Mesothelial cell of epicardium (in vitro differentiated cells): Measurements from ENCODE around the gene SLC34A1. TPM values are rescaled to one million over a fixed set of nuclear protein-coding genes. Genes with fewer than 3 reads are reported as not detected.

ENCODE experiments used
- DNase-seq, 2 experiments: peaks; one replicate each; pipeline ENCODE4 v3.0.0; 2021; ENCODE audit warnings: low spot score in 2 of 2; ENCODE audit not compliant: unreplicated experiment in 2 of 2
- H3K27ac Mint-ChIP-seq: 2 replicates; pipeline ENCODE4 v1.8.0; 2021; ENCODE audit warnings: mixed read lengths
- H3K27me3 Mint-ChIP-seq: 2 replicates; pipeline ENCODE4 v1.8.0; 2021; ENCODE audit warnings: low read depth, mixed read lengths
- H3K36me3 Mint-ChIP-seq: 2 replicates; pipeline ENCODE4 v1.8.0; 2021; ENCODE audit warnings: mixed read lengths
- H3K4me1 Mint-ChIP-seq: 2 replicates; pipeline ENCODE4 v1.8.0; 2021; ENCODE audit warnings: mixed read lengths
- H3K4me3 Mint-ChIP-seq: 2 replicates; pipeline ENCODE4 v1.8.0; 2021; ENCODE audit warnings: mild to moderate bottlenecking, moderate library complexity, mixed read lengths
- H3K9me3 Mint-ChIP-seq: 2 replicates; pipeline ENCODE4 v1.8.0; 2021; ENCODE audit warnings: mixed read lengths
- CTCF ChIP-seq: fragments of 200-600 bp; sonication (generic); IDR thresholded peaks from one replicate; pipeline ENCODE4 v1.5.0; 2021; ENCODE audit warnings: antibody characterized with exemption; ENCODE audit not compliant: unreplicated experiment
- total RNA-seq: library from RNA; stranded (reverse); gene quantifications from 3 replicates; pipeline ENCODE4 v1.2.1, GENCODE V29; 2021

SLC34A1 gene
- total RNA-seq, 1 donor from 2014 or later = not detected

GRCh38 chr5:177427211-177427822, 43.1 kb downstream of the SLC34A1 start:
- peak overlapping the region; percentile 79 for H3K4me3 Mint-ChIP-seq
- H3K27ac Mint-ChIP-seq = peak overlapping the region; percentile 89
- TF ChIP-seq CTCF = no peak
- H3K36me3 Mint-ChIP-seq = no peaks in the 10 kb centered on the region
- H3K9me3 Mint-ChIP-seq = no peaks in the 10 kb centered on the region
- H3K4me1 Mint-ChIP-seq = peaks cover 23% of the 10 kb centered on the region
- DNase-seq = no peak
- H3K27me3 Mint-ChIP-seq = no peaks in the 10 kb centered on the region

GRCh38 chr5:177427919-177428573, 43.8 kb downstream of the SLC34A1 start:
- Mint-ChIP-seq H3K27me3 (no peaks in the 10 kb centered on the region), H3K9me3 (no peaks in the 10 kb centered on the region), H3K27ac (peak overlapping the region; percentile 89), H3K4me1 (peaks cover 23% of the 10 kb centered on the region), H3K36me3 (no peaks in the 10 kb centered on the region), H3K4me3 (peak overlapping the region; percentile 79)
- no peak for TF ChIP-seq CTCF
- no peak for DNase-seq

- Mint-ChIP-seq H3K4me3 (peak overlapping the region; percentile 24), H3K27ac (no peak overlapping the region), H3K27me3 (no peaks in the 10 kb centered on the region)
Measured at GRCh38 chr5:177428574-177429217, 44.5 kb downstream of the SLC34A1 start.

GRCh38 chr5:177429248-177430040, 45.2 kb downstream of the SLC34A1 start:
- peak overlapping the region; percentile 50 for H3K27ac Mint-ChIP-seq
- DNase-seq = no peak
- peaks cover 23% of the 10 kb centered on the region for H3K4me1 Mint-ChIP-seq
- peak overlapping the region; percentile 24 for H3K4me3 Mint-ChIP-seq
- H3K9me3 Mint-ChIP-seq = no peaks in the 10 kb centered on the region
- no peaks in the 10 kb centered on the region for H3K27me3 Mint-ChIP-seq
- H3K36me3 Mint-ChIP-seq = peaks cover 2% of the 10 kb centered on the region
- no peak for TF ChIP-seq CTCF

More at GRCh38 chr5:177428574-177429217, 44.5 kb downstream of the SLC34A1 start:
- H3K4me1 Mint-ChIP-seq = peaks cover 23% of the 10 kb centered on the region
- peaks cover 2% of the 10 kb centered on the region for H3K36me3 Mint-ChIP-seq
- TF ChIP-seq CTCF = no peak
- no peak for DNase-seq
- no peaks in the 10 kb centered on the region for H3K9me3 Mint-ChIP-seq

- no peak for TF ChIP-seq CTCF
- no peak for DNase-seq
- Mint-ChIP-seq H3K9me3 (no peaks in the 10 kb centered on the region), H3K27ac (no peak overlapping the region), H3K36me3 (peaks cover 2% of the 10 kb centered on the region), H3K4me3 (no peak overlapping the region), H3K4me1 (peaks cover 23% of the 10 kb centered on the region), H3K27me3 (no peaks in the 10 kb centered on the region)
Measured at GRCh38 chr5:177430140-177430951, 46.1 kb downstream of the SLC34A1 start.
